Peyer's patch (tissue), 4 donors: ENCODE data around the gene KCNN1.
A peak's percentile ranks its signal among the peaks of the same experiment; 100 is the strongest.

Experiments used
- CTCF ChIP-seq, 6 experiments: fragments of 450-650 bp in 4 of 6; fragments of 200-600 bp in 2 of 6; sonication (generic) in 1 of 6; IDR thresholded peaks; one replicate each; pipeline ENCODE4 v1.5.1; 2017 to 2019; ENCODE audit warnings: antibody characterized with exemption in 6 of 6, mild to moderate bottlenecking in 3 of 6, moderate library complexity in 1 of 6
- POLR2A ChIP-seq, 2 donors: fragments of 450-650 bp; IDR thresholded peaks; one replicate each; pipeline ENCODE4 v1.5.1; 2017; ENCODE audit warnings: antibody characterized with exemption in 2 of 2, mild to moderate bottlenecking in 2 of 2, moderate library complexity in 2 of 2

DNA sequence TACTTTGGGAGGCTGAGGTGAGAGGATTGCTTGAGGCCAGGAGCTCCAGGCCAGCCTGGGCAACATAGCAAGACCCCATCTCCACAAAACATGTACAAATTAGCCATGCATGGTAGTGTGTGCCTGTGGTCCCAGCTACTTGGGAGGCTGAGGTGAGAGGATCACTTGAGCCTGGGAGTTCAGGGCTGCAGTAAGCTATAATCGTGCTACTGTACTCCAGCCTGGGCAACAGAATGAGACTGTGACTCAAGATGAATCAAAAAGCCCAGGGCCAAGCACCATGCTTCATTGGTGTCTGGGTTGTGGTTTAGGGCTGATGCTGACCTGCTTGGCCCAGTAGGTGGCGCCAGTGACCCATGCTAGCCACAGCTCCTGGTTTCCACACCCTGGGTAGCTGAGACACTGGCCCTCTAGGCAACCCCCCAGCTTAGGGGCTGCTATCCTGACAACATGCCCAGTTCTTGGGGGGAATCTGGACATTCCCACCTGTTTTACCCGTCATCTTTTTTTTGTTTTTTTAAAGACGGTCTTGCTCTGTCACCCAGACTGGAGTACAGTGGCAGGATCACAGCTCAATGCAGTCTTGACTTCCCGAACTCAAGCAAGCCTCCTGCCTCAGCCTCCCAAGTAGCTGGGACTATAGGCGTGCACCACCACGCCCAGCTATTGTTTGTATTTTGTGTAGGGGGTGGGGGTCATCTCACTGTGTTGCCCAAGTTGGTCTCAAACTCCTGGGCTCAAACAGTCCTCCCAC, 28.6 kb upstream of the KCNN1 start:
- TF ChIP-seq CTCF (IDR thresholded peaks at IDR 0.05) = peak; percentile 85 to 95 (median 94)
- TF ChIP-seq POLR2A (IDR thresholded peaks at IDR 0.05) = peak in 1 of 2 donors; percentile 9
